ENCODE data around the gene GPAM. TPM values are rescaled to one million over a fixed set of nuclear protein-coding genes. Genes with fewer than 3 reads are reported as not detected.

The GPAM gene
- total RNA-seq, 1 donor, result 10.5 TPM

DNA sequence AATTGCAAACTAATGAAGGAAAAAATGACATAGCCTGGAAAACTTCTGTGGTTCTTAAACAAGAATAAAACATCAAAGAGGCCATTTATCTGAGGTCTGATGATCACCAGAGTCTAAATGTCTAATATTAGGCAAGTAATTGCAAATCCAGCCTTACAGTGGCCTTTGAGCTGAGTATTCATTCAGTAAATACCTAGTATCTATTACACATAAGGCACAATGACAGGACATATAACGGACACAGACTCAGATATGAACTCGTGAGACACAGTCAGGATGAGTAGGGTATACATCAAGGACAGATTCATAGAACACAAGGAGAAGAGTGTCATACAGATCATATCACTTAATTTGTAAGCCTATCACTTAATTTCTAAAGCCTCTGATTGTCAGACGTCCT is 16.8 kb downstream of the GPAM start:
- Histone ChIP-seq H4K20me1 (ENCODE audit: insufficient read depth, low read length) (no peaks in the 10 kb centered on the region), H3K36me3 (ENCODE audit: insufficient read depth, low read length) (peaks cover 58% of the 10 kb centered on the region), H3K27me3 (ENCODE audit: insufficient read depth, low read length) (no peaks in the 10 kb centered on the region), H3K9me3 (ENCODE audit: low read depth, low read length) (no peaks in the 10 kb centered on the region), H3K79me2 (ENCODE audit: insufficient read depth, low read length) (no peaks in the 10 kb centered on the region), H3K4me2 (ENCODE audit: insufficient read depth, low read length) (no peak overlapping the region), H3K27ac (ENCODE audit: low read depth, low read length) (no peak overlapping the region), H2AFZ (ENCODE audit: low read length) (no peak overlapping the region), H3K4me3 (ENCODE audit: insufficient read depth, low read length) (no peak overlapping the region), H3K4me1 (ENCODE audit: insufficient read depth, low read length) (no peaks in the 10 kb centered on the region)
- DNase-seq (ENCODE audit: insufficient read length, low spot score, missing footprints), result no peak
- TF ChIP-seq CTCF (IDR thresholded peaks at IDR 0.05; ENCODE audit: extremely low read depth, low read depth, low read length), result no peak

GRCh38 chr10:112161757-112162518 is 21.6 kb downstream of the GPAM start:
- no peaks in the 10 kb centered on the region for H3K27me3 ChIP-seq (ENCODE audit: insufficient read depth, low read length)
- no peaks in the 10 kb centered on the region for H3K4me1 ChIP-seq (ENCODE audit: insufficient read depth, low read length)
- no peak overlapping the region for H3K4me3 ChIP-seq (ENCODE audit: insufficient read depth, low read length)
- no peaks in the 10 kb centered on the region for H4K20me1 ChIP-seq (ENCODE audit: insufficient read depth, low read length)
- H3K36me3 ChIP-seq (ENCODE audit: insufficient read depth, low read length), result peaks cover 51% of the 10 kb centered on the region
- no peaks in the 10 kb centered on the region for H3K9me3 ChIP-seq (ENCODE audit: low read depth, low read length)
- H2AFZ ChIP-seq (ENCODE audit: low read length), result no peak overlapping the region
- no peaks in the 10 kb centered on the region for H3K79me2 ChIP-seq (ENCODE audit: insufficient read depth, low read length)
- no peak for TF ChIP-seq CTCF (IDR thresholded peaks at IDR 0.05; ENCODE audit: extremely low read depth, low read depth, low read length)
- no peak overlapping the region for H3K4me2 ChIP-seq (ENCODE audit: insufficient read depth, low read length)
- DNase-seq (ENCODE audit: insufficient read length, low spot score, missing footprints), result no peak
- H3K27ac ChIP-seq (ENCODE audit: low read depth, low read length), result no peak overlapping the region

DNA sequence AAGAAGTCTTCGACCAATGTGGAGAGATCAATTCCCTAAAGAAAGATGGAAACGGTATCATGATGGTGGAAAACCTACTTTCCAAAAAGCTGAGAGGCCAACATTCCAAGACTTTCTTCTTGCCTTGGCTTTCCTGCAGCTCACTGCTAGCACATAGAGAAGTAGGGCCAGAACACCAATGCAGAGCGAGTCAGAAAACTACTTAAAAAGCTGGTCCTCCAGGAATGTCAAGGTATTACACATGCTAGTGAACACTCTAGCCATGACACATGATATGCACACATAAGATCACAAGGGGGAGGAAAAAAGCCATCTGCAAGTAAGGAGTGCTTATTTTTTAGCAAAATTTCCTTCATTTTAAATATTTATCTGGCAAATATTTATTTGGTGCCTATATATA is 22.7 kb downstream of the GPAM start:
- no peak overlapping the region for H3K4me2 ChIP-seq (ENCODE audit: insufficient read depth, low read length)
- no peak for DNase-seq (ENCODE audit: insufficient read length, low spot score, missing footprints)
- H3K9me3 ChIP-seq (ENCODE audit: low read depth, low read length), result no peaks in the 10 kb centered on the region
- no peaks in the 10 kb centered on the region for H3K79me2 ChIP-seq (ENCODE audit: insufficient read depth, low read length)
- no peak overlapping the region for H3K4me3 ChIP-seq (ENCODE audit: insufficient read depth, low read length)
- H3K27ac ChIP-seq (ENCODE audit: low read depth, low read length), result no peak overlapping the region
- no peaks in the 10 kb centered on the region for H3K4me1 ChIP-seq (ENCODE audit: insufficient read depth, low read length)
- TF ChIP-seq CTCF (IDR thresholded peaks at IDR 0.05; ENCODE audit: extremely low read depth, low read depth, low read length), result no peak
- no peak overlapping the region for H2AFZ ChIP-seq (ENCODE audit: low read length)
- H3K27me3 ChIP-seq (ENCODE audit: insufficient read depth, low read length), result no peaks in the 10 kb centered on the region
- peaks cover 60% of the 10 kb centered on the region for H3K36me3 ChIP-seq (ENCODE audit: insufficient read depth, low read length)
- H4K20me1 ChIP-seq (ENCODE audit: insufficient read depth, low read length), result no peaks in the 10 kb centered on the region

DNA sequence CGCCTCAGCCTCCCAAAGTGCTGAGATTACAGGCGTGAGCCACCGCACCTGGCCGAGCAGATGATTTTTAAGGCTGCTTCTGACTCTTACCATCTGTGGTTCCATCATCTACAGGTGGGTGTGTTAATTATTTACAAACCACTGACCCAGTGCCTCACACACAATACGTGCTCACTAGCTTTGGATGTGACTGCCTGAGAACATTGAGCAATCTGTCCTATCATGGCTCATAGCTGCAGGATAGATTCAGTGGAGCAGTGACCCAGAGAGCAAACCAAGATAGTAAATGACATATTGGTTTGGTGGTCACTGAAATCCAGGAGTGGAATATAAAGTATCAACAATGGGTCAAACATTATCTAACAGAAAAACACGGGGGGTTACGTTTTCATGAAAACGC is 24.1 kb downstream of the GPAM start:
- Histone ChIP-seq H3K27me3 (ENCODE audit: insufficient read depth, low read length) (no peaks in the 10 kb centered on the region), H3K9me3 (ENCODE audit: low read depth, low read length) (no peaks in the 10 kb centered on the region), H3K4me1 (ENCODE audit: insufficient read depth, low read length) (no peaks in the 10 kb centered on the region), H3K4me3 (ENCODE audit: insufficient read depth, low read length) (no peak overlapping the region), H3K4me2 (ENCODE audit: insufficient read depth, low read length) (no peak overlapping the region), H3K79me2 (ENCODE audit: insufficient read depth, low read length) (no peaks in the 10 kb centered on the region), H4K20me1 (ENCODE audit: insufficient read depth, low read length) (no peaks in the 10 kb centered on the region), H3K27ac (ENCODE audit: low read depth, low read length) (no peak overlapping the region), H3K36me3 (ENCODE audit: insufficient read depth, low read length) (peaks cover 66% of the 10 kb centered on the region), H2AFZ (ENCODE audit: low read length) (no peak overlapping the region)
- no peak for DNase-seq (ENCODE audit: insufficient read length, low spot score, missing footprints)
- TF ChIP-seq CTCF (IDR thresholded peaks at IDR 0.05; ENCODE audit: extremely low read depth, low read depth, low read length), result no peak
